ENCODE data around the gene PMEPA1.
A peak's percentile ranks its signal among the peaks of the same experiment; 100 is the strongest.

The PMEPA1 gene

DNA sequence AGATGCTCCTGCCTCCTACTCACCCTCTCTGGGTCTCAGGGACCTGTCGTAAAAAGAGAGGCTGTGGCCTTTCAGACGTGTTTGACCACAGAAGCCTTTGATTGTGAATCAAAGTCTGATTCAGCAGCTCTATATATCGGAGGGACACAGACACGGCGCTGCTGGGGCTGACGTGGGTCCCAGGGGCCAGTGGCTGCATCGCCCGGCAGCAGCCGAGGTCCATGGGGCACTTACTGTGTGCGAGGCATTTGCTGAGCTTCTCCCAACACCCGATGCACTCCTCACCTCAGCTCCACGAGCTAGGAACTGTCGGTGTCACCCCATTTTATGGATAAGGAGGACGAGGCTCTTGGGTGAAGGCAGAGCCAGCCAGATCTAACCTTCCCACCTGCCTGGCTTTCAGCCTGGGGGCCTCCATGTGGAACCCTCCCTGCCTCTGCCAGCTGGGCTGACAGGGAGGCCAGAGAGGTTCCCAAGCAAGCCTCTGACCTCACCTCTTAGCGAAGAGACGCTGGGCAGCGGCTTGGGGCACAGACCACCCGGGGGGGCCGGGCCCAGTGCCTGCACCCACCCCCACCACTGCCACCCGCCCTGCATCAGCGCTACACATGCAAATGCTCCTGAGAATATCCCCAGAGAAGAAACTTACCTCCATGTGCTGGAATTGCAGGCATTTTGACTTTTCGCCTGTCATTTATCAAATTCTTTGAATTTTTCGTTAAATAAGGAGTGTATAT lies 19.9 kb downstream of the PMEPA1 start:
- Mint-ChIP-seq H3K27me3 (peaks cover 9% of the 10 kb centered on the region), H3K27ac (no peak overlapping the region), H3K36me3 (ENCODE audit: low read depth) (no peaks in the 10 kb centered on the region), H3K4me3 (no peak overlapping the region), H3K9me3 (no peaks in the 10 kb centered on the region), H3K4me1 (ENCODE audit: low read depth) (peaks cover 51% of the 10 kb centered on the region)
- intact Hi-C loops (cut with micrococcal nuclease), result no loop called here

- intact Hi-C loops (cut with micrococcal nuclease), result no loop called here
- Mint-ChIP-seq H3K4me3 (no peak overlapping the region), H3K27ac (no peak overlapping the region), H3K4me1 (ENCODE audit: low read depth) (peaks cover 42% of the 10 kb centered on the region), H3K36me3 (ENCODE audit: low read depth) (no peaks in the 10 kb centered on the region), H3K27me3 (peaks cover 9% of the 10 kb centered on the region), H3K9me3 (no peaks in the 10 kb centered on the region)
Observed at GRCh38 chr20:57688864-57689263, 21.0 kb downstream of the PMEPA1 start.

- Mint-ChIP-seq H3K27me3 (peaks cover 9% of the 10 kb centered on the region), H3K4me1 (ENCODE audit: low read depth) (peaks cover 36% of the 10 kb centered on the region), H3K4me3 (no peak overlapping the region), H3K27ac (no peak overlapping the region), H3K36me3 (ENCODE audit: low read depth) (no peaks in the 10 kb centered on the region), H3K9me3 (no peaks in the 10 kb centered on the region)
- intact Hi-C loops (cut with micrococcal nuclease), result no loop called here
Observed at GRCh38 chr20:57688295-57688694, 21.5 kb downstream of the PMEPA1 start.

DNA sequence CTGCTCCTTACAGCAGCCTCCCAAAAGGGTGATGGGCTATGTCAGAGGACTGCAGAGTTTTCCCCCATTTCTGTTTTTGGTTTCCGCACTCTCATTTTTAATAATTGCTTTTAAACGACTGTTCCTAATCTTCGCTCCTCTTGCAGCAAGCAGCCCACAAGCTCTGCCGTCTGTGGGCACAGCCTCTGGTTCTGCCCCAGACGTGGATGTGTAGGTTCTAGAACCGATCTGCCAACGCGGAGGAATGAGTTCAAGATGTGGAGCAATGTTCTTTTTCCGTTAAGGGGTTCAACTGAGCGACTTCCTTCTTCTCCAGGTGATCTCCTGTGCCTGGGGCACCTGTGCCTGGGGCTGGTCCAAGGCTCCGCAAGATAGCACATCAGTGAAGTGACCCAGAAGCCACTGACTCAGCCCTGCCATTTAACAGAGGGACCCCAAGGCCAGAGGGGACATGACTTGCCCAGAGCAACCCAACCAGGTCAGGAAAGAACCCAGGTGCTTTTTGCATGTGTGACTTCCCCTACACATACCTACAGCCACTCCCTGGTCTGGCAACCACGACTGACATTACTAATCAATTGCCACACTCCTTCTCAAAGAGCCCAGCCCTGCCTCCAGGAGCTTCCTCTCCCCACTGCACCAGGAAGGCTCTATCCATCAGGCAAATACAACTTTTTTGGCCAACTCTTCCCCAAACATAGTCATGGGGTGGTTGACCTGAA lies 22.7 kb downstream of the PMEPA1 start:
- no peak overlapping the region for H3K4me3 Mint-ChIP-seq
- H3K4me1 Mint-ChIP-seq (ENCODE audit: low read depth), result peaks cover 24% of the 10 kb centered on the region
- intact Hi-C loops (cut with micrococcal nuclease), result no loop called here
- no peak overlapping the region for H3K27ac Mint-ChIP-seq
- H3K27me3 Mint-ChIP-seq, result peaks cover 14% of the 10 kb centered on the region
- no peaks in the 10 kb centered on the region for H3K9me3 Mint-ChIP-seq
- no peaks in the 10 kb centered on the region for H3K36me3 Mint-ChIP-seq (ENCODE audit: low read depth)

DNA sequence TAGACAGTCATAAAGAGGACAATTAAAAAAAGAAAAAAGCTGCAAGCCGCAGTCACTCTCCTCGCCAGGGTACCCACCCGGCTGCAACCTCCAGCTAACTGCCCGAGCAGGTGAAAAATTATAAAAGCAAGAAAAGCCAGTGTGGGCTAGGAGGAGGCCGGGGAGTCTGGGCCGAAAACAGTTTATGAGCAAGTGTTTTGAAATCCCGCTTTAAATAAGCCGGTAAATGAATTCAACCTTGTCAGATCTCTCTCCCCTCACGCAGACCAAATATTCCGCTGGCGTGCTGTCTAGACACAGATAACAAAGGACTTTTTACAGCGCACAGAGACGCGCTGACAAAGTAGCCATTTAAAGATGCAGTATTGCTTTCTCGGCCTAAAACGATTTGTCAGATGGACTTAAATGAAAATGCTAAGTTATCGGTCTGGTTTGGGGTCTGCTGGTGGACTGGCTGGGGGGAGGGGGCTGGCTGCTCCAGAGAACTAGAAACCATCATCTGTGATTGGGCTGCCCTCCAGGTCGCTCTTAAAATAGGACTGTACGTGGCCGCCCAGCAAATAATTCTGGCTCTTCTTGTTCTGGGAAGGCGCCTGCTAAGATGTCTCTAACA lies 24.6 kb downstream of the PMEPA1 start:
- H3K27ac Mint-ChIP-seq, result no peak overlapping the region

DNA sequence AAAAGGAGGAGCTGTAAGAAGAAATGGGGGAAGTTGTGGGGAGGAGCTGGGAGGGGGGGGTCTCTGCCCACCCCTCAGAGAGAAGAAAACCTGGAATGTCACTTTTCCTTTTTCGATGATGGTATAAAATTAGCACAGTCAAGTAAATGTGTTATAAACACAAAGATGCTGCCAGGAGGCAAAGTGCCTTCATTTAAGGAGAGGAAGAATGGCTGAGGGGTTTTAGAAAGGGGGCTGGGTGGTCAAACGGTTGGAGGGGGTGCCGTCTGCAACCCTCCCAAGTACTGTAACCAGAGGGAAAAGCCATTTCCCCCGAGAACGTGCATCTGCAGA lies 25.0 kb downstream of the PMEPA1 start:
- Mint-ChIP-seq H3K27me3 (peaks cover 29% of the 10 kb centered on the region), H3K4me3 (no peak overlapping the region)

More for the DNA sequence above, 24.6 kb downstream of the PMEPA1 start:
- peaks cover 24% of the 10 kb centered on the region for H3K27me3 Mint-ChIP-seq
- no peaks in the 10 kb centered on the region for H3K9me3 Mint-ChIP-seq
- intact Hi-C loops (cut with micrococcal nuclease), result no loop called here
- no peak overlapping the region for H3K4me3 Mint-ChIP-seq
- peaks cover 25% of the 10 kb centered on the region for H3K4me1 Mint-ChIP-seq (ENCODE audit: low read depth)
- no peaks in the 10 kb centered on the region for H3K36me3 Mint-ChIP-seq (ENCODE audit: low read depth)

DNA sequence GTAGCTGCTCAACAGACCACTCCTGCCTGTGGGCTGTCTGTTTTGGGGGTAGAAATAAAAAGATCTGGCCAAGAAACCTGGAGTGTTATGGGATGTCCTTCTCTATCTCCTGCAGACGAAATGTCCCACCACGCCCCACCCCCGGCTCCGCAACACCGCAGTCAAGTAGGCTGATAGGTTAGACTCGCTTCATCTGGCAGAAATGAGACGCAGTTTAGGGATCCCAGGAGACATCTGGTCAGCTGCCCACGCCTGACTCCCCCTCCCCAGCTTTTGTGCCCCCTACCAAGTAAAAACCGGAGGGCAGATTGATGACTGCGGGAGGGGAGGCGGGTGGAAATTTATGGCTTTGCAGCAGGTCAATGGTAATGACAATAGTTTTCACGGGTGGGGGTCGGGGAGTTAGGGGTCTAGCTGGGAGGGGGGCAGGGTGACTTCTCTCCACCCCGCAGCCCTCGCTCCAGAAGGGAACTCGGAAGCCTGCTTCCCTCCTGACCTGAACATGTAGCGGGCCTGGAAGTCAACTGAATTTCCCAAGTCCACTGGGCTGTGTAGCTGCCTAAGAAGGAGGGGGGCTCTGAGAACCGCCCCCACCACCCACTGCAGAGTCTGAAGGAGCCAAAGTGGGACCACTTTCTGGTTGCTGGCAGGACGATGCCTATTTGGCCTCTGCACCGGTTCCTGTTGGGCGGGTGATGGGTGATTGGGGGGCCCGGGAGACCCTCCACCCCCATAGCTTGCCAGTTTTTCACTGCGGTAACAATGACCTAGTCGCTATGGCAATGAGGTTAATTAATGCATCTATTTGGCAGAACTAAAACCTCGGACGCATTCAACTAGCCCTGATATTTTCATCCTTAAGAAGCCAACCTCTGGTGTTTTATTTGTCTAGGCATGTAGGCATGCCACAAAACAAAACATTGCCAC lies 25.7 kb downstream of the PMEPA1 start:
- Mint-ChIP-seq H3K36me3 (ENCODE audit: low read depth) (no peaks in the 10 kb centered on the region), H3K4me3 (no peak overlapping the region), H3K27me3 (peaks cover 35% of the 10 kb centered on the region), H3K4me1 (ENCODE audit: low read depth) (peaks cover 36% of the 10 kb centered on the region), H3K27ac (no peak overlapping the region), H3K9me3 (no peaks in the 10 kb centered on the region)
- intact Hi-C loops (cut with micrococcal nuclease), result no loop called here

More for the DNA sequence above, 25.0 kb downstream of the PMEPA1 start:
- no peaks in the 10 kb centered on the region for H3K9me3 Mint-ChIP-seq
- H3K27ac Mint-ChIP-seq, result no peak overlapping the region
- no peaks in the 10 kb centered on the region for H3K36me3 Mint-ChIP-seq (ENCODE audit: low read depth)
- H3K4me1 Mint-ChIP-seq (ENCODE audit: low read depth), result peaks cover 29% of the 10 kb centered on the region
- intact Hi-C loops (cut with micrococcal nuclease), result no loop called here

DNA sequence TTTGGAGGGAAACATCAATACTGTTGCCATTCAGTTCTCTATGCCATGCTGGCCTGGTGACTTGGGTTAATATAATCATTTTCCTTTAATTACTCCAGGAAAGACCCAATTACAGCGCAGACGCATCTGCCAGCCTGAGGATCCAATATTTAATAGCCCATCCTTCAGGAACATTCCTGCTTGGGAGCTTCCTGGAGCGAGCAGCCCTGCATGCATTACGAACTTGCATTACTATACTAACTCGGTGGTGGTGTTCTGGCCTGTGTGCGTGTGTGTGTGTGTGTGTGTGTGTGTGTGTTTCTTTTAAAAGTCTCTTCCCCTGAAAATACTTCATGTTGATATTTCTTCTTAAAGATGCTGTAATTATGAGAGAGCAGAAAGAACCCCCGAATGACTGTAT lies 26.5 kb downstream of the PMEPA1 start:
- H3K27me3 Mint-ChIP-seq, result peaks cover 44% of the 10 kb centered on the region
- H3K27ac Mint-ChIP-seq, result no peak overlapping the region
- no peaks in the 10 kb centered on the region for H3K36me3 Mint-ChIP-seq (ENCODE audit: low read depth)
- intact Hi-C loops (cut with micrococcal nuclease), result no loop called here
- H3K4me3 Mint-ChIP-seq, result no peak overlapping the region
- peaks cover 42% of the 10 kb centered on the region for H3K4me1 Mint-ChIP-seq (ENCODE audit: low read depth)
- H3K9me3 Mint-ChIP-seq, result no peaks in the 10 kb centered on the region

DNA sequence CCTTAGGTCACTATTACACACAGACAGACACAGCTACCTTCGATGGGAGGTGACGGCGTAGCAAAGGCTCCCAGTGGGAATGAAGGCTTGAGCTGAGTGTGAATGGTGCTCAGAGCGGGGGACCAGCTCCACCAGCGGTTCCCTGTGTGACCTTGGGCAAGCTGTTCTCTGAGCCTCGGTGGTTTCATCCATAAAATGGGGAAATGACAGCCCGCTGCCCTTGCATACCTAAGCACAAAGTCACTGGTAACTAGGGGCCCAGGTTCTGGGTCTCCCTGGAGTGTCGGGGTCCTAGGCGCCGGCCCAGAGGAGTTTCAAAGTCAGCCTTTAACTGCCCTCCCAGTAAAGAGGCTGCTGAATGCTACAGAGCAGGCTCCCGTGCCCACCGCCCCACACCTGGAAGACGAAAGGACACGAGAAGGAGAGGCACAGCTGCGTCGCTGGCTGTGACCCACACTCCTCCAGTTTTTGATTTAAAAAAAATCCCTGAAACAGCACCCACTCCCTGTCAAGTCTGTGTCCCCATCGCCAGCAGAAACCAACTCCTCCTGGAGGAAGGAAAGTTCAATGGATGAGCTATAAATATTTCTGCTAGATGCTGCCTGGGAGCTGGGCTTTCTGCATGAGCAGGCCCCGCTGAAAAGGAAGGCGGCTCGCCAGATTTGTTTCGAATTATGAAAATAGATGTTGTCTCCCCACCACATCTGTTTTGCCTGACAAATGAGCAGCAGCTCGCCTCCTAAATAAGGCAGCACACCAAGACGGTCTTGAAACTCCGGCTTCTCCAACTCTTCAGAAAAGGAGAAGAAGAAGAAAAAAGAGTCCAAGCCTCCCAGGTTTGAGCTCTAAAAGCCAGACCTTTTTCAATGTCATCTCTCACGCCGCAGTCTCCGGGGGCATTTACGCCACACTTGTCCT lies 27.4 kb downstream of the PMEPA1 start:
- Mint-ChIP-seq H3K27ac (peak overlapping the region; percentile 42), H3K4me3 (no peak overlapping the region)
- intact Hi-C loops (cut with micrococcal nuclease), result no loop called here

DNA sequence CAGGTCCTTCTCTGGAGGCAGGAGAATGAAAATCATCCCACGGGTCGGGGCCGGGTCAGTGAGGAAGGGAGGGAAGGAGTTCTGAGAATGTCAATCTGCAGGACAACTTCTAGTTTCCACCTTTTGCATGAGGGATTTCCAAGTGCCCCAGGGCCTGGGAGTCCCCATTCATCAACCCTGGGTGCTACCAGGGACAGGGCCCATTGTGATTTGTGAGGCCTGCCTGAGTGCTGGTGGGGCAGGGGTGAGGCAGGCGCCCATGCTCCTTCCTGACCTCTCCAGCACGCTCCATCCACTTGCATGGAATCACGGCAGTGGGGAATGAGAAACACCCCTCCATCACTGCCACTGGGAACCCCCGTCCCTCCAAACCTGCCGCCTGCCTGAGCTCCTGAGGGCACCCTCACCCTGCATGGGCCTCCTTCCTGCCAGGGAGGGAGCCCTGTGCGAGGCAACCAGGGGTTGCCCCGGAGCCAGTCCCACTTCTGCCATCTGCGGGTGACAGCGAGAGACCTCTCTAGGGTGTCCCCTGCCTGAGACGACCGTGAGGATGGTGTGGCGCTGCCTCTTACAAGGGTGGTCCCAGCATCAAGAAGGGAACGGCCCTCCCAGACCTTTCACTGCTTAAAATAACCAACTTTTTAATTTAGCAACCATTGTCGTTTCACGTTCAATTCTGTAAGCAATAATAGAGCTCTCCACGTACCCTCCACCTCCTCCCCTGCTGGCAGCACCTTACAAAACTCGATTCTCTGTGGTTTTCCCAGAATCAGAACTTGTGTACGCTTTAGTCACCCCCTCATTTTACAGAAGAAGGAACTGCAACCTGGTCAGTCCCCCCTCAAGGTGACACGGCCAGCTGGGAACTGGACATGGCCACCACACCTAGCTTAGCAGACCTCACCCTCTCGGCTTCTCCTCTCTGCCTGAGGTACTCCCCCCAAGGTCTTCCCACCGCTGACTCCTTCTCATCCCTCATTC lies 28.6 kb downstream of the PMEPA1 start:
- no peaks in the 10 kb centered on the region for H3K36me3 Mint-ChIP-seq (ENCODE audit: low read depth)
- H3K9me3 Mint-ChIP-seq, result no peaks in the 10 kb centered on the region
- H3K27me3 Mint-ChIP-seq, result peaks cover 60% of the 10 kb centered on the region
- peaks cover 50% of the 10 kb centered on the region for H3K4me1 Mint-ChIP-seq (ENCODE audit: low read depth)
- H3K27ac Mint-ChIP-seq, result peak overlapping the region; percentile 42
- intact Hi-C loops (cut with micrococcal nuclease), result no loop called here
- peak overlapping the region; percentile 11 for H3K4me3 Mint-ChIP-seq

More for the DNA sequence above, 27.4 kb downstream of the PMEPA1 start:
- Mint-ChIP-seq H3K27me3 (peaks cover 52% of the 10 kb centered on the region), H3K4me1 (ENCODE audit: low read depth) (peaks cover 41% of the 10 kb centered on the region), H3K9me3 (no peaks in the 10 kb centered on the region), H3K36me3 (ENCODE audit: low read depth) (no peaks in the 10 kb centered on the region)

DNA sequence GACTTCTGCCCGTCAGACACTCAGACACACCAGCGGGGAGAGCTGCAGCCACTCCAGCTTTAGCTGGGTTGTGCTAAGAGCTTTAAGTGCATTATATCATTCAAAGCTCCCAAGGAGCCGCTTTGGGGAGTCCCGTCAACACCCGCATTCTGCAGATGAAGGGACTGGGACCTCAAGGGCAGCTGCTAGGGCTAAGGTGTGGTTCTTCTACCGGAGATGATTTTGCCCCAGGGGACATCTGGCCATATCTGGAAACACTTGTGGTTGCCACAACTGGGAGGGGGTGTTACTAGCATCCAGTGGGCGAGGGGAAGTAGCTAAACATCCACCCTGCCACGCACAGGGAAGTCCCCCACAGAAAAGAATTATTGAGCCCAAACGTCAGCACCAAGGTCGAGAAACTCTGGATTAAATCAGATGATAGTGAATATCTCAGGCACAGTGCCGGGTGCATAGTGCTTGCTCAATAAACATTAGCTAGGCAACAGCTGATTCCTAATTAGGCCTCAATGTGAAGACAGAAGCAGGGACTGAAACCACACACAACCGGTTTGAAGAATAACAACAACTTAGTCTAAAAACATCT lies 29.6 kb downstream of the PMEPA1 start:
- Mint-ChIP-seq H3K9me3 (no peaks in the 10 kb centered on the region), H3K27me3 (peaks cover 66% of the 10 kb centered on the region), H3K27ac (peak overlapping the region; percentile 42), H3K36me3 (ENCODE audit: low read depth) (no peaks in the 10 kb centered on the region), H3K4me3 (no peak overlapping the region), H3K4me1 (ENCODE audit: low read depth) (peaks cover 60% of the 10 kb centered on the region)
- intact Hi-C loops (cut with micrococcal nuclease), result no loop called here

DNA sequence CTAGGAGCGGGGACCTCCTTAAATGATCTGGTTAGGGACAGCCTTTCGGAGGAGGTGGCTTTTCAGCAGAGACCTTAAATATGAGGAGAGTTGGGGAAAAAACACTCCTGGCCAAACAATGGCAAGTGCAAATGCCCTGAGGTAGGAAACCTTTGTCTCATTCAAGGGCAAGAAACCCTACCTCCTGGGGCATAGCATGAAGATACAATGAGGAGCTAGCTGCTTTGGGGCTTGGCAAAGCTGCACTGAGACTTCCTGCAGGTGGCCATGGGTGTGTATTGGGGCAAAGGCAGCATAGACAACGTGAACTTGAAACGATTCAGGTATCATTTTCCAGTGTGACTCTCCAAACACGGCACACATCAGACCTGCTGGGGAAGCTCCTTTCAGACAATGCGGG lies 30.7 kb downstream of the PMEPA1 start:
- Mint-ChIP-seq H3K4me1 (ENCODE audit: low read depth) (peaks cover 60% of the 10 kb centered on the region), H3K36me3 (ENCODE audit: low read depth) (no peaks in the 10 kb centered on the region), H3K9me3 (no peaks in the 10 kb centered on the region), H3K4me3 (no peak overlapping the region), H3K27me3 (peaks cover 66% of the 10 kb centered on the region), H3K27ac (no peak overlapping the region)
- intact Hi-C loops (cut with micrococcal nuclease), result no loop called here
